Measurements from ENCODE around the gene PIK3R5.
A peak's percentile ranks its signal among the peaks of the same experiment; 100 is the strongest.

GRCh38 chr17:8894673-8895578, 70.6 kb downstream of the PIK3R5 start:
- TF ChIP-seq CTCF (IDR thresholded peaks at IDR 0.05): peak in 3 of 4 experiments; percentile 49 to 76 (median 69)
- TF ChIP-seq POLR2AphosphoS5 (IDR thresholded peaks at IDR 0.05): no peak
- no peak for TF ChIP-seq POLR2A (IDR thresholded peaks at IDR 0.05)

Measured in prostate gland (tissue), 2 donors.